Ectodermal cell (in vitro differentiated cells): ENCODE results near the gene STXBP5.

ENCODE experiments used
- H3K27ac ChIP-seq: 2 replicates; pipeline ENCODE4 v1.7.0; 2013; ENCODE audit warnings: mild to moderate bottlenecking, low read depth, low read length; ENCODE audit not compliant: insufficient read depth, poor library complexity, severe bottlenecking
- H3K27me3 ChIP-seq: 2 replicates; pipeline ENCODE4 v1.7.0; 2013; ENCODE audit warnings: mild to moderate bottlenecking, low read length; ENCODE audit not compliant: insufficient read depth, control insufficient read depth, poor library complexity, severe bottlenecking
- H3K36me3 ChIP-seq: one replicate; pipeline ENCODE4 v1.7.0; 2013; ENCODE audit warnings: low read length; ENCODE audit not compliant: control insufficient read depth, insufficient read depth
- H3K4me1 ChIP-seq: one replicate; pipeline ENCODE4 v1.7.0; 2013; ENCODE audit warnings: low read length; ENCODE audit not compliant: control insufficient read depth, insufficient read depth
- H3K4me3 ChIP-seq: 2 replicates; pipeline ENCODE4 v1.7.0; 2013; ENCODE audit warnings: low read depth, low read length, control low read depth; ENCODE audit not compliant: insufficient read depth
- H3K9me3 ChIP-seq: 2 replicates; pipeline ENCODE4 v1.7.0; 2013; ENCODE audit warnings: mild to moderate bottlenecking, low read length, moderate library complexity; ENCODE audit not compliant: control insufficient read depth
- WGBS, 2 experiments: methylation state at CpG; one replicate each; pipeline ENCODE4 v1.1.7; 2013; ENCODE audit warnings: missing lambda C conversion rate in 2 of 2; 5-methylcytosine and 5-hydroxymethylcytosine counted together

Gene STXBP5

GRCh38 chr6:147262946-147263345, 58.7 kb downstream of the STXBP5 start:
- Histone ChIP-seq H3K27ac (no peak overlapping the region), H3K36me3 (no peaks in the 10 kb centered on the region), H3K9me3 (no peaks in the 10 kb centered on the region), H3K4me1 (no peaks in the 10 kb centered on the region), H3K27me3 (no peaks in the 10 kb centered on the region), H3K4me3 (no peak overlapping the region)
- WGBS, 2 experiments: 70 to 80% methylated on average over 1 of the region's 1 CpG

- Histone ChIP-seq H3K27me3 (no peaks in the 10 kb centered on the region), H3K27ac (no peak overlapping the region), H3K4me3 (no peak overlapping the region), H3K36me3 (no peaks in the 10 kb centered on the region), H3K9me3 (no peaks in the 10 kb centered on the region), H3K4me1 (no peaks in the 10 kb centered on the region)
- whole genome bisulfite sequencing, 2 experiments: no CpG with 5 or more reads among the region's 3 CpGs
Measured at GRCh38 chr6:147266821-147267220, 62.6 kb downstream of the STXBP5 start.

GRCh38 chr6:147267658-147268057, 63.4 kb downstream of the STXBP5 start:
- no peaks in the 10 kb centered on the region for H3K27me3 ChIP-seq
- 100% methylated on average over 1 to 2 of the region's 2 CpGs for WGBS, 2 experiments
- no peaks in the 10 kb centered on the region for H3K9me3 ChIP-seq
- H3K4me3 ChIP-seq: no peak overlapping the region
- no peaks in the 10 kb centered on the region for H3K4me1 ChIP-seq
- H3K27ac ChIP-seq: no peak overlapping the region
- no peaks in the 10 kb centered on the region for H3K36me3 ChIP-seq

- Histone ChIP-seq H3K36me3 (no peaks in the 10 kb centered on the region), H3K27ac (no peak overlapping the region), H3K4me1 (no peaks in the 10 kb centered on the region), H3K27me3 (no peaks in the 10 kb centered on the region), H3K4me3 (no peak overlapping the region), H3K9me3 (no peaks in the 10 kb centered on the region)
Measured at GRCh38 chr6:147268254-147268653, 64.0 kb downstream of the STXBP5 start.

- H3K9me3 ChIP-seq: no peaks in the 10 kb centered on the region
- H3K36me3 ChIP-seq: peaks cover 4% of the 10 kb centered on the region
- H3K4me1 ChIP-seq: no peaks in the 10 kb centered on the region
- H3K27ac ChIP-seq: no peak overlapping the region
- no peak overlapping the region for H3K4me3 ChIP-seq
- H3K27me3 ChIP-seq: no peaks in the 10 kb centered on the region
Measured at GRCh38 chr6:147274012-147274411, 69.8 kb downstream of the STXBP5 start.

GRCh38 chr6:147274776-147275175, 70.6 kb downstream of the STXBP5 start:
- H3K9me3 ChIP-seq: no peaks in the 10 kb centered on the region
- H3K4me3 ChIP-seq: no peak overlapping the region
- no peaks in the 10 kb centered on the region for H3K27me3 ChIP-seq
- no peak overlapping the region for H3K27ac ChIP-seq
- no peaks in the 10 kb centered on the region for H3K4me1 ChIP-seq
- H3K36me3 ChIP-seq: peaks cover 4% of the 10 kb centered on the region

- no peak overlapping the region for H3K4me3 ChIP-seq
- no peak overlapping the region for H3K27ac ChIP-seq
- peaks cover 4% of the 10 kb centered on the region for H3K36me3 ChIP-seq
- no peaks in the 10 kb centered on the region for H3K9me3 ChIP-seq
- no peaks in the 10 kb centered on the region for H3K4me1 ChIP-seq
- 86 to 94% methylated on average over 2 of the region's 2 CpGs for WGBS, 2 experiments
- no peaks in the 10 kb centered on the region for H3K27me3 ChIP-seq
Measured at GRCh38 chr6:147278891-147279290, 74.7 kb downstream of the STXBP5 start.

- H3K27ac ChIP-seq: no peak overlapping the region
- H3K4me3 ChIP-seq: no peak overlapping the region
- no peaks in the 10 kb centered on the region for H3K9me3 ChIP-seq
- H3K4me1 ChIP-seq: no peaks in the 10 kb centered on the region
- 94 to 100% methylated on average over 1 to 2 of the region's 2 CpGs for WGBS, 2 experiments
- H3K27me3 ChIP-seq: no peaks in the 10 kb centered on the region
- peaks cover 4% of the 10 kb centered on the region for H3K36me3 ChIP-seq
Measured at GRCh38 chr6:147279427-147279826, 75.2 kb downstream of the STXBP5 start.

- H3K4me3 ChIP-seq: no peak overlapping the region
- H3K9me3 ChIP-seq: no peaks in the 10 kb centered on the region
- WGBS, 2 experiments: 89 to 93% methylated on average over 1 of the region's 2 CpGs
- H3K36me3 ChIP-seq: peaks cover 4% of the 10 kb centered on the region
- no peaks in the 10 kb centered on the region for H3K27me3 ChIP-seq
- H3K27ac ChIP-seq: no peak overlapping the region
- no peaks in the 10 kb centered on the region for H3K4me1 ChIP-seq
Measured at GRCh38 chr6:147281895-147282565, 77.8 kb downstream of the STXBP5 start.

GRCh38 chr6:147282566-147282959, 78.3 kb downstream of the STXBP5 start:
- H3K9me3 ChIP-seq: no peaks in the 10 kb centered on the region
- no peaks in the 10 kb centered on the region for H3K4me1 ChIP-seq
- no peaks in the 10 kb centered on the region for H3K27me3 ChIP-seq
- H3K27ac ChIP-seq: no peak overlapping the region
- WGBS, 2 experiments: 94 to 95% methylated on average over 3 of the region's 4 CpGs
- no peak overlapping the region for H3K4me3 ChIP-seq
- H3K36me3 ChIP-seq: peaks cover 4% of the 10 kb centered on the region

GRCh38 chr6:147283460-147283859, 79.2 kb downstream of the STXBP5 start:
- 91 to 93% methylated on average over 4 to 5 of the region's 5 CpGs for WGBS, 2 experiments
- Histone ChIP-seq H3K27ac (no peak overlapping the region), H3K36me3 (peaks cover 4% of the 10 kb centered on the region), H3K27me3 (no peaks in the 10 kb centered on the region), H3K9me3 (no peaks in the 10 kb centered on the region), H3K4me3 (no peak overlapping the region), H3K4me1 (no peaks in the 10 kb centered on the region)
